ENCODE data around the gene SRRM2.

DNA sequence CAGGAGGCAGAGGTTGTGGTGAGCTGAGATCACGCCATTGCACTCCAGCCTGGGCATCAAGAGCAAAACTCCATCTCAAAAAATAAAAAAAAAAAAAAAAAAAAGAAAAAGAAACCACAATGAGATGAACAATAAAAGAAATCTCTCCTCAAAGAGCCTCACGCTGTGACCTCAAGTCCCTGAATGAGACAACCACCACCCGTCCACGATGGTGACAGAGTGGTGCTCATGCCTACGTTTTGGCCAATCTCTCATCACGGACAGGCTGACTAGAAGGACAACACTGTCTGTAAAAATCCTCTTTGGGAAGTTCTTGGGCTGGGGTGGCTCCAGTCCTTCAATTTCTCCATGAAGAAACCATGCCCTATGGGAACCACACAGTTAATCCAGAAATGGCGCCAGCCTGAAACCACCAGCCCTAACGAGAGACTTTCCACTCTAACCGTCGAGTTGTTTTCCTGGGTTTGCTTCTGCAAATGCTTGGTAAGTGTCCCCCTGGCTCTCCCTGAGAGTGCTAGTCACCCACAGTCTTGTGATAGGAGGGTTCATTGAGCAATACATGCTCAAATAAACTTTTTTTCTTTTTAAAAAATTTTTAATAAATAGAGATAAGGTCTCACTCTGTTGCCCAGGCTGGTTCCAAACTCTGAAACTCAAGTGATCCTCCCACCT, 17.5 kb upstream of the SRRM2 start:
- TF ChIP-seq POLR2A (IDR thresholded peaks at IDR 0.05) = no peak
- TF ChIP-seq, protein P1, sequence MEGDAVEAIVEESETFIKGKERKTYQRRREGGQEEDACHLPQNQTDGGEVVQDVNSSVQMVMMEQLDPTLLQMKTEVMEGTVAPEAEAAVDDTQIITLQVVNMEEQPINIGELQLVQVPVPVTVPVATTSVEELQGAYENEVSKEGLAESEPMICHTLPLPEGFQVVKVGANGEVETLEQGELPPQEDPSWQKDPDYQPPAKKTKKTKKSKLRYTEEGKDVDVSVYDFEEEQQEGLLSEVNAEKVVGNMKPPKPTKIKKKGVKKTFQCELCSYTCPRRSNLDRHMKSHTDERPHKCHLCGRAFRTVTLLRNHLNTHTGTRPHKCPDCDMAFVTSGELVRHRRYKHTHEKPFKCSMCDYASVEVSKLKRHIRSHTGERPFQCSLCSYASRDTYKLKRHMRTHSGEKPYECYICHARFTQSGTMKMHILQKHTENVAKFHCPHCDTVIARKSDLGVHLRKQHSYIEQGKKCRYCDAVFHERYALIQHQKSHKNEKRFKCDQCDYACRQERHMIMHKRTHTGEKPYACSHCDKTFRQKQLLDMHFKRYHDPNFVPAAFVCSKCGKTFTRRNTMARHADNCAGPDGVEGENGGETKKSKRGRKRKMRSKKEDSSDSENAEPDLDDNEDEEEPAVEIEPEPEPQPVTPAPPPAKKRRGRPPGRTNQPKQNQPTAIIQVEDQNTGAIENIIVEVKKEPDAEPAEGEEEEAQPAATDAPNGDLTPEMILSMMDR (IDR thresholded peaks at IDR 0.05) = no peak
